Hematopoietic multipotent progenitor cell treated with erythropoietin and hydrocortisone succinate and interleukin-3 and kit ligand, for 4 days (in vitro differentiated cells): ENCODE measurements around the gene UBAP1L.
"Not testable (repeated sequence)": the region's sequence is repeated elsewhere in the genome, so short reads cannot be mapped to it uniquely, and the experiment has no call there.

ENCODE experiments used
- DNase-seq: peaks from one replicate; pipeline ENCODE4 v3.0.0-alpha.2; 2015

The UBAP1L gene

GRCh38 chr15:65099336-65099735 is 15.7 kb downstream of the UBAP1L start:
- DNase-seq, result no peak

GRCh38 chr15:65097651-65098263 is 17.2 kb downstream of the UBAP1L start:
- no peak for DNase-seq

GRCh38 chr15:65096481-65097385 is 18.3 kb downstream of the UBAP1L start:
- DNase-seq, result no peak

GRCh38 chr15:65095747-65096104 is 19.3 kb downstream of the UBAP1L start:
- DNase-seq, result no peak

- DNase-seq, result no peak
Observed at GRCh38 chr15:65095011-65095746, 19.8 kb downstream of the UBAP1L start.

GRCh38 chr15:65094294-65094995 is 20.6 kb downstream of the UBAP1L start:
- DNase-seq, result no peak

- DNase-seq, result not testable (repeated sequence)
Observed at GRCh38 chr15:65093793-65094170, 21.2 kb downstream of the UBAP1L start.

GRCh38 chr15:65092911-65093792 is 21.8 kb downstream of the UBAP1L start:
- DNase-seq, result no peak

GRCh38 chr15:65091946-65092770 is 22.8 kb downstream of the UBAP1L start:
- DNase-seq, result no peak

GRCh38 chr15:65089206-65089824 is 25.7 kb downstream of the UBAP1L start:
- no peak for DNase-seq

GRCh38 chr15:65088643-65089021 is 26.4 kb downstream of the UBAP1L start:
- DNase-seq, result no peak

GRCh38 chr15:65087873-65088642 is 26.9 kb downstream of the UBAP1L start:
- DNase-seq, result no peak

GRCh38 chr15:65087411-65087810 is 27.6 kb downstream of the UBAP1L start:
- DNase-seq, result no peak

- peak; percentile 43 for DNase-seq
Observed at GRCh38 chr15:65086680-65087111, 28.3 kb downstream of the UBAP1L start.

- DNase-seq, result peak; percentile 59
Observed at GRCh38 chr15:65085990-65086679, 28.9 kb downstream of the UBAP1L start.

- DNase-seq, result no peak
Observed at GRCh38 chr15:65085207-65085753, 29.7 kb downstream of the UBAP1L start.

- DNase-seq, result no peak
Observed at GRCh38 chr15:65084500-65085206, 30.3 kb downstream of the UBAP1L start.

GRCh38 chr15:65083262-65083701 is 31.7 kb downstream of the UBAP1L start:
- DNase-seq, result no peak
